Measurements from ENCODE around the gene IQSEC1.

IQSEC1 gene

GRCh38 chr3:13106308-13107001 lies 33.2 kb upstream of the IQSEC1 start:
- FAIRE-seq = no peak

GRCh38 chr3:13105896-13106250 lies 32.6 kb upstream of the IQSEC1 start:
- no peak for FAIRE-seq

- no peak for FAIRE-seq
Measured at GRCh38 chr3:13105181-13105895, 32.1 kb upstream of the IQSEC1 start.

- FAIRE-seq = no peak
Measured at GRCh38 chr3:13104511-13104910, 31.3 kb upstream of the IQSEC1 start.

GRCh38 chr3:13103416-13104058 lies 30.3 kb upstream of the IQSEC1 start:
- no peak for FAIRE-seq

GRCh38 chr3:13102386-13103345 lies 29.4 kb upstream of the IQSEC1 start:
- no peak for FAIRE-seq

- FAIRE-seq = no peak
Measured at GRCh38 chr3:13099707-13100106, 26.5 kb upstream of the IQSEC1 start.

GRCh38 chr3:13098192-13098988 lies 25.2 kb upstream of the IQSEC1 start:
- no peak for FAIRE-seq

- FAIRE-seq = no peak
Measured at GRCh38 chr3:13096356-13096755, 23.1 kb upstream of the IQSEC1 start.

GRCh38 chr3:13095408-13095937 lies 22.2 kb upstream of the IQSEC1 start:
- FAIRE-seq = no peak

GRCh38 chr3:13093687-13094086 lies 20.5 kb upstream of the IQSEC1 start:
- FAIRE-seq = no peak

GRCh38 chr3:13092621-13093617 lies 19.7 kb upstream of the IQSEC1 start:
- no peak for FAIRE-seq

GRCh38 chr3:13091898-13092611 lies 18.8 kb upstream of the IQSEC1 start:
- no peak for FAIRE-seq

GRCh38 chr3:13088028-13089006 lies 15.1 kb upstream of the IQSEC1 start:
- FAIRE-seq = no peak

- FAIRE-seq = no peak
Measured at GRCh38 chr3:13087320-13087990, 14.2 kb upstream of the IQSEC1 start.

- no peak for FAIRE-seq
Measured at GRCh38 chr3:13086531-13086981, 13.3 kb upstream of the IQSEC1 start.

- no peak for FAIRE-seq
Measured at GRCh38 chr3:13085846-13086179, 12.6 kb upstream of the IQSEC1 start.

All from colon (tissue), 2 donors.